Thoracic aorta (tissue), 2 donors: Measurements from ENCODE around the gene HOXD13. TPM values are rescaled to one million over a fixed set of nuclear protein-coding genes. Genes with fewer than 3 reads are reported as not detected.
A peak's percentile ranks its signal among the peaks of the same experiment; 100 is the strongest.

ENCODE experiments used
- ATAC-seq: fragments of 150-250 bp; one replicate; pipeline ENCODE4 v1.8.0; 2017; ENCODE audit warnings: low read depth; ENCODE audit not compliant: insufficient number of reproducible peaks, low FRiP score
- DNase-seq: peaks from one replicate; pipeline ENCODE4 v3.0.0-alpha.2; 2020; ENCODE audit warnings: low spot score
- H3K27ac ChIP-seq, 2 donors: fragments of 200-600 bp; sonication (generic); 1 replicate in 1 of 2; 2 replicates in 1 of 2; pipeline ENCODE4 v1.5.1; 2016; ENCODE audit warnings: mild to moderate bottlenecking in 2 of 2, moderate library complexity in 2 of 2
- H3K27me3 ChIP-seq: fragments of 200-600 bp; sonication (generic); replicated peaks from 2 replicates; pipeline ENCODE4 v1.6.0; 2016; ENCODE audit warnings: mild to moderate bottlenecking; ENCODE audit not compliant: insufficient read depth
- H3K36me3 ChIP-seq: fragments of 200-600 bp; sonication (generic); one replicate; pipeline ENCODE4 v1.5.1; 2016
- H3K4me1 ChIP-seq, 2 donors: fragments of 200-600 bp; sonication (generic); 1 replicate in 1 of 2; 2 replicates in 1 of 2; pipeline versions ENCODE4 v1.5.1 to v1.6.0; 2016; ENCODE audit warnings: low read depth in 2 of 2, mild to moderate bottlenecking in 1 of 2; ENCODE audit not compliant: control insufficient read depth in 1 of 2
- H3K4me3 ChIP-seq: fragments of 200-600 bp; sonication (generic); 2 replicates; pipeline ENCODE4 v1.5.1; 2016; ENCODE audit warnings: mild to moderate bottlenecking
- H3K9me3 ChIP-seq: fragments of 200-600 bp; sonication (generic); 2 replicates; pipeline ENCODE4 v1.5.1; 2016
- total RNA-seq, 2 donors: library from RNA; depleted of rRNA; stranded (reverse); fragments of >200 nt; gene quantifications; one replicate each; pipeline versions ENCODE4 v1.1.0 to v1.2.3, GENCODE V29; 2016
- TF ChIP-seq, protein P1 (sequence below): fragments of 200-600 bp; sonication (generic); IDR thresholded peaks from one replicate; pipeline ENCODE4 v1.5.1; 2019; ENCODE audit warnings: antibody characterized with exemption

HOXD13 gene
- total RNA-seq, 2 donors from 2014 or later = not detected

- Histone ChIP-seq H3K4me1 (peaks cover 11 to 25% of the 10 kb centered on the region in 2 donors), H3K27ac (peak overlapping the region in 1 of 2 donors; percentile 39), H3K4me3 (peak overlapping the region; percentile 71), H3K36me3 (no peaks in the 10 kb centered on the region), H3K27me3 (no peaks in the 10 kb centered on the region), H3K9me3 (no peaks in the 10 kb centered on the region)
- TF ChIP-seq, protein P1, sequence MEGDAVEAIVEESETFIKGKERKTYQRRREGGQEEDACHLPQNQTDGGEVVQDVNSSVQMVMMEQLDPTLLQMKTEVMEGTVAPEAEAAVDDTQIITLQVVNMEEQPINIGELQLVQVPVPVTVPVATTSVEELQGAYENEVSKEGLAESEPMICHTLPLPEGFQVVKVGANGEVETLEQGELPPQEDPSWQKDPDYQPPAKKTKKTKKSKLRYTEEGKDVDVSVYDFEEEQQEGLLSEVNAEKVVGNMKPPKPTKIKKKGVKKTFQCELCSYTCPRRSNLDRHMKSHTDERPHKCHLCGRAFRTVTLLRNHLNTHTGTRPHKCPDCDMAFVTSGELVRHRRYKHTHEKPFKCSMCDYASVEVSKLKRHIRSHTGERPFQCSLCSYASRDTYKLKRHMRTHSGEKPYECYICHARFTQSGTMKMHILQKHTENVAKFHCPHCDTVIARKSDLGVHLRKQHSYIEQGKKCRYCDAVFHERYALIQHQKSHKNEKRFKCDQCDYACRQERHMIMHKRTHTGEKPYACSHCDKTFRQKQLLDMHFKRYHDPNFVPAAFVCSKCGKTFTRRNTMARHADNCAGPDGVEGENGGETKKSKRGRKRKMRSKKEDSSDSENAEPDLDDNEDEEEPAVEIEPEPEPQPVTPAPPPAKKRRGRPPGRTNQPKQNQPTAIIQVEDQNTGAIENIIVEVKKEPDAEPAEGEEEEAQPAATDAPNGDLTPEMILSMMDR = no peak
- ATAC-seq (no peak), DNase-seq (no peak)
Measured at GRCh38 chr2:176139661-176140512, 47.4 kb downstream of the HOXD13 start.

GRCh38 chr2:176140513-176141317, 48.2 kb downstream of the HOXD13 start:
- TF ChIP-seq, protein P1 = peak; percentile 94
- no peaks in the 10 kb centered on the region for H3K36me3 ChIP-seq
- H3K4me3 ChIP-seq = peak overlapping the region; percentile 71
- H3K27me3 ChIP-seq = no peaks in the 10 kb centered on the region
- DNase-seq = no peak
- H3K9me3 ChIP-seq = no peaks in the 10 kb centered on the region
- peak; percentile 81 for ATAC-seq
- peak overlapping the region in 1 of 2 donors; percentile 39 for H3K27ac ChIP-seq
- peaks cover 5 to 18% of the 10 kb centered on the region in 2 donors for H3K4me1 ChIP-seq

DNA sequence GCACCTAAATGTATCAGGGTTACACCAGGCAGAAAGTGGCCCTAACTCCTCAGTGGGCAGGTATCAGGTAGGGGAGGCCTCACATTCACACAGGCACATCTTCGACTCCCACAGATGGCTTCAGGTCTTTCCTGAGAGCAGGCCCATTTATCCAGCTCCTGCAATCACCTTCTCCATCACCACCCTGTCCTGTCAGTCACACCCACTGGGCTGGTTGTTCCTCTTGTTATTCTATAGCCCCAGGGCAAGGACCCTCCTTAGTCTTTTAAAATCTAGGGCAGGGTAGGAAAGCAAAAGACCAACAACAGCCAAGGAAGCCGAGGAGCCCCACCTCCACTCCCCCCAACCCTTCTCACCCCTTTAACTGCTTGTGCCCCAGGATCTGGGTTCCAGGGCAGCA, 49.8 kb downstream of the HOXD13 start:
- DNase-seq (no peak), ATAC-seq (no peak)
- Histone ChIP-seq H3K4me1 (peaks cover 5 to 13% of the 10 kb centered on the region in 2 donors), H3K27ac (no peak overlapping the region), H3K9me3 (no peaks in the 10 kb centered on the region), H3K36me3 (no peaks in the 10 kb centered on the region), H3K4me3 (no peak overlapping the region), H3K27me3 (no peaks in the 10 kb centered on the region)
- TF ChIP-seq, protein P1 = no peak

Other genes with a start within 250 kb of the HOXD13 start
- 10 to 100 TPM; 13.5 to 25.5 TPM for gene LNPK, start 90.5 kb upstream of the HOXD13 start, total RNA-seq
- not detected for gene EVX2, start 8.8 kb upstream of the HOXD13 start, total RNA-seq
- gene HOXD12, start 7.1 kb downstream of the HOXD13 start, total RNA-seq = not detected
- not detected for gene HOXD11, start 14.6 kb downstream of the HOXD13 start, total RNA-seq
- gene HOXD10, start 24.1 kb downstream of the HOXD13 start, total RNA-seq = not detected
- gene HOXD9, start 30.0 kb downstream of the HOXD13 start, total RNA-seq = 1 to 10 TPM in 1 of 2 donors, not detected in 1; 1.4 TPM
- 10 to 100 TPM in 1 of 2 donors, 1 to 10 TPM in 1; 3.9 to 11.2 TPM for gene HOXD8, start 37.0 kb downstream of the HOXD13 start, total RNA-seq
- 1 to 10 TPM; 4.8 to 9.3 TPM for gene HOXD4, start 58.8 kb downstream of the HOXD13 start, total RNA-seq
- gene HOXD3, start 64.6 kb downstream of the HOXD13 start, total RNA-seq = 1 to 10 TPM; 1.2 to 3.9 TPM
- under 1 TPM in 1 of 2 donors, not detected in 1; 0.71 TPM for gene HOXD1, start 95.9 kb downstream of the HOXD13 start, total RNA-seq
- gene MTX2, start 176.7 kb downstream of the HOXD13 start, total RNA-seq = 10 to 100 TPM; 14.1 to 14.2 TPM